NCI-H2107 treated with DMSO at 0.1 percent for 48 hours (cell line): Measurements from ENCODE around the gene GRM3.

Experiments used
- DNase-seq: peaks from one replicate; lab custom pipeline; 2025; ENCODE audit not compliant: unreplicated experiment; lab: John Stamatoyannopoulos, UW

The GRM3 gene

DNA sequence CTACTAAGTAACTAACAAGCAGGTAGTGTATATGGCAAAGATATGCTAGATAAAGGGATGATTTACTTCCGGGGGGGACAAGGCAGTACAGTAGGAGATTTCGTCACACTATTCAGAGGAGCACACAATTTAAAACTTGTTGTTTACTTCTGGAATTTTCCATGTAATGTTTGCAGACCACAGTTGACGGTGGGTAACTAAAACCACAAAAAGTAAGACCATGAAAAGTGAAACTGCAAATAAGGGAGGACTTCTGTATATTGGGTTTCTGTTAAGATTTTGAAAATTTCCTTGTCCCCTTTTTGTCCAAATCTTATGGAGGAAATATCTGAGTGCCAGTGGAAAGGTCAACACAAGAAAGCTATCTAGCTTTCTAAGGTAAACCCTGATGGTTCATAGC lies 245.8 kb downstream of the GRM3 start:
- DNase-seq: no peak

- DNase-seq: no peak
Observed at GRCh38 chr7:86898171-86898570, 254.5 kb downstream of the GRM3 start.

GRCh38 chr7:86900886-86901285 lies 257.2 kb downstream of the GRM3 start:
- DNase-seq: no peak

- DNase-seq: peak; percentile 26
Observed at GRCh38 chr7:86904949-86905834, 261.5 kb downstream of the GRM3 start.

GRCh38 chr7:86908948-86909347 lies 265.2 kb downstream of the GRM3 start:
- no peak for DNase-seq

- peak; percentile 58 for DNase-seq
Observed at GRCh38 chr7:86911659-86912058, 267.9 kb downstream of the GRM3 start.

GRCh38 chr7:86913709-86914108 lies 270.0 kb downstream of the GRM3 start:
- DNase-seq: no peak
